Stomach (tissue), 4 donors: Measurements from ENCODE around the gene MPV17L2.

Source experiments
- POLR2A ChIP-seq, 4 donors: fragments of 450-650 bp; IDR thresholded peaks; one replicate each; pipeline ENCODE4 v1.6.1; 2016; ENCODE audit warnings: antibody characterized with exemption in 4 of 4, control low read depth in 2 of 4, mild to moderate bottlenecking in 1 of 4, moderate library complexity in 1 of 4
- TF ChIP-seq, protein P1 (sequence below), 7 experiments: fragments of 450-650 bp in 4 of 7; fragments of 200-600 bp in 3 of 7; sonication (generic) in 3 of 7; IDR thresholded peaks; one replicate each; pipeline ENCODE4 v1.5.1; 2016 to 2019; ENCODE audit warnings: antibody characterized with exemption in 7 of 7, control low read depth in 2 of 7, mild to moderate bottlenecking in 1 of 7

DNA sequence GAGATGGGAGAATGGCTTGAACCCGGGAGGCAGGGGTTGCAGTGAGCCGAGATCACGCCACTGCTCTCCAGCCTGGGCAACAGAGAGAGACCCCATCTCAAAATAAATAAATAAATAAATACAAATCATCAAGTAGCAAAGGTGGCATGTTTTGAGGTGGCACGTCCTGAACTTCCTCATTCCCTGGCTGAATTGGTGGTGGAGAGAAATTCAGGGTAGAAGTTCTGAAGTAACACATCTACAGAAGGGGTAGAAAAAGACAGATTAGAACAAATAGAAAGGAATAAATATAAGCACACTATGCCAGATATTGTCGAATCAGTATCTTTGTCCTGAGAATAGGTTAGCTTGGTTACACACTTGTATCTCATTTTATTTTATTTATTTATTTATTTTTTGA is 13.1 kb upstream of the MPV17L2 start:
- TF ChIP-seq, protein P1, sequence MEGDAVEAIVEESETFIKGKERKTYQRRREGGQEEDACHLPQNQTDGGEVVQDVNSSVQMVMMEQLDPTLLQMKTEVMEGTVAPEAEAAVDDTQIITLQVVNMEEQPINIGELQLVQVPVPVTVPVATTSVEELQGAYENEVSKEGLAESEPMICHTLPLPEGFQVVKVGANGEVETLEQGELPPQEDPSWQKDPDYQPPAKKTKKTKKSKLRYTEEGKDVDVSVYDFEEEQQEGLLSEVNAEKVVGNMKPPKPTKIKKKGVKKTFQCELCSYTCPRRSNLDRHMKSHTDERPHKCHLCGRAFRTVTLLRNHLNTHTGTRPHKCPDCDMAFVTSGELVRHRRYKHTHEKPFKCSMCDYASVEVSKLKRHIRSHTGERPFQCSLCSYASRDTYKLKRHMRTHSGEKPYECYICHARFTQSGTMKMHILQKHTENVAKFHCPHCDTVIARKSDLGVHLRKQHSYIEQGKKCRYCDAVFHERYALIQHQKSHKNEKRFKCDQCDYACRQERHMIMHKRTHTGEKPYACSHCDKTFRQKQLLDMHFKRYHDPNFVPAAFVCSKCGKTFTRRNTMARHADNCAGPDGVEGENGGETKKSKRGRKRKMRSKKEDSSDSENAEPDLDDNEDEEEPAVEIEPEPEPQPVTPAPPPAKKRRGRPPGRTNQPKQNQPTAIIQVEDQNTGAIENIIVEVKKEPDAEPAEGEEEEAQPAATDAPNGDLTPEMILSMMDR (IDR thresholded peaks at IDR 0.05): no peak
- no peak for TF ChIP-seq POLR2A (IDR thresholded peaks at IDR 0.05)
